Activated T-helper 17 cell treated with anti-CD3 and anti-CD28 coated beads, Interleukin-2, amount 50 U/mL, for 72 hours (primary cell): Measurements from ENCODE around the gene PINK1. TPM values are rescaled to one million over a fixed set of nuclear protein-coding genes. Genes with fewer than 3 reads are reported as not detected.
"Not testable (repeated sequence)": the region's sequence is repeated elsewhere in the genome, so short reads cannot be mapped to it uniquely, and the experiment has no call there.

Experiments
- ATAC-seq: fragments of 150-1000 bp; cut with Tn5 transposase; replicated peaks from 2 replicates; pipeline ENCODE4 v1.10.0; 2021; ENCODE audit warnings: mild to moderate bottlenecking, moderate library complexity
- H3K27ac Mint-ChIP-seq: one replicate; pipeline ENCODE4 v1.8.0; 2022; ENCODE audit warnings: mixed read lengths
- H3K27me3 Mint-ChIP-seq: one replicate; pipeline ENCODE4 v1.8.0; 2022; ENCODE audit warnings: mixed read lengths
- H3K36me3 Mint-ChIP-seq: one replicate; pipeline ENCODE4 v1.8.0; 2022; ENCODE audit warnings: low read depth, mild to moderate bottlenecking, mixed read lengths
- H3K4me1 Mint-ChIP-seq: one replicate; pipeline ENCODE4 v1.8.0; 2022; ENCODE audit warnings: mixed read lengths
- H3K4me3 Mint-ChIP-seq: one replicate; pipeline ENCODE4 v1.8.0; 2022; ENCODE audit warnings: mild to moderate bottlenecking, mixed read lengths
- H3K9me3 Mint-ChIP-seq: one replicate; pipeline ENCODE4 v1.8.0; 2022; ENCODE audit warnings: mixed read lengths
- total RNA-seq, 2 donors: library from RNA; stranded (reverse); gene quantifications; one replicate each; pipeline ENCODE4 v1.2.3, GENCODE V29; 2022

The PINK1 gene
- total RNA-seq, 2 donors from 2014 or later = 4.1 to 4.6 TPM

GRCh38 chr1:20602851-20603450, 30.3 kb upstream of the PINK1 start:
- no peak overlapping the region for H3K4me3 Mint-ChIP-seq

GRCh38 chr1:20603504-20604464, 29.5 kb upstream of the PINK1 start:
- no peak overlapping the region for H3K4me3 Mint-ChIP-seq
- peaks cover 19% of the 10 kb centered on the region for H3K27me3 Mint-ChIP-seq
- H3K9me3 Mint-ChIP-seq = no peaks in the 10 kb centered on the region
- no peak for ATAC-seq
- no peaks in the 10 kb centered on the region for H3K4me1 Mint-ChIP-seq
- no peak overlapping the region for H3K27ac Mint-ChIP-seq
- no peaks in the 10 kb centered on the region for H3K36me3 Mint-ChIP-seq

More at GRCh38 chr1:20602851-20603450, 30.3 kb upstream of the PINK1 start:
- H3K27me3 Mint-ChIP-seq = peaks cover 20% of the 10 kb centered on the region
- ATAC-seq = no peak
- H3K9me3 Mint-ChIP-seq = no peaks in the 10 kb centered on the region
- H3K4me1 Mint-ChIP-seq = no peaks in the 10 kb centered on the region
- H3K36me3 Mint-ChIP-seq = no peaks in the 10 kb centered on the region
- H3K27ac Mint-ChIP-seq = no peak overlapping the region

- H3K27ac Mint-ChIP-seq = no peak overlapping the region
- H3K4me1 Mint-ChIP-seq = no peaks in the 10 kb centered on the region
- no peak overlapping the region for H3K4me3 Mint-ChIP-seq
- H3K27me3 Mint-ChIP-seq = peaks cover 16% of the 10 kb centered on the region
- H3K36me3 Mint-ChIP-seq = no peaks in the 10 kb centered on the region
- no peaks in the 10 kb centered on the region for H3K9me3 Mint-ChIP-seq
- ATAC-seq = no peak
Measured at GRCh38 chr1:20604678-20605077, 28.6 kb upstream of the PINK1 start.

- H3K27ac Mint-ChIP-seq, ATAC-seq, H3K36me3 Mint-ChIP-seq, H3K9me3 Mint-ChIP-seq, H3K4me1 Mint-ChIP-seq, H3K4me3 Mint-ChIP-seq: not testable (repeated sequence)
- H3K27me3 Mint-ChIP-seq = peaks cover 19% of the 10 kb centered on the region
Measured at GRCh38 chr1:20606801-20607570, 26.3 kb upstream of the PINK1 start.

- no peak overlapping the region for H3K27ac Mint-ChIP-seq
Measured at GRCh38 chr1:20609541-20609940, 23.7 kb upstream of the PINK1 start.

GRCh38 chr1:20610970-20611369, 22.3 kb upstream of the PINK1 start:
- Mint-ChIP-seq H3K4me3 (no peak overlapping the region), H3K36me3 (no peaks in the 10 kb centered on the region), H3K9me3 (no peaks in the 10 kb centered on the region), H3K27ac (no peak overlapping the region), H3K27me3 (peaks cover 13% of the 10 kb centered on the region), H3K4me1 (no peaks in the 10 kb centered on the region)
- no peak for ATAC-seq

More at GRCh38 chr1:20609541-20609940, 23.7 kb upstream of the PINK1 start:
- no peak for ATAC-seq
- Mint-ChIP-seq H3K4me1 (no peaks in the 10 kb centered on the region), H3K36me3 (no peaks in the 10 kb centered on the region), H3K4me3 (no peak overlapping the region), H3K9me3 (no peaks in the 10 kb centered on the region), H3K27me3 (peaks cover 19% of the 10 kb centered on the region)

GRCh38 chr1:20611652-20612051, 21.6 kb upstream of the PINK1 start:
- Mint-ChIP-seq H3K4me3 (no peak overlapping the region), H3K4me1 (no peaks in the 10 kb centered on the region), H3K27me3 (peaks cover 13% of the 10 kb centered on the region), H3K36me3 (no peaks in the 10 kb centered on the region), H3K27ac (no peak overlapping the region), H3K9me3 (no peaks in the 10 kb centered on the region)
- no peak for ATAC-seq

GRCh38 chr1:20612221-20612746, 21.0 kb upstream of the PINK1 start:
- ATAC-seq = no peak
- Mint-ChIP-seq H3K9me3 (no peaks in the 10 kb centered on the region), H3K36me3 (no peaks in the 10 kb centered on the region)

GRCh38 chr1:20614131-20614579, 19.1 kb upstream of the PINK1 start:
- no peak overlapping the region for H3K4me3 Mint-ChIP-seq

More at GRCh38 chr1:20612221-20612746, 21.0 kb upstream of the PINK1 start:
- H3K4me3 Mint-ChIP-seq = no peak overlapping the region
- no peaks in the 10 kb centered on the region for H3K4me1 Mint-ChIP-seq
- H3K27me3 Mint-ChIP-seq = peaks cover 16% of the 10 kb centered on the region
- H3K27ac Mint-ChIP-seq = no peak overlapping the region

GRCh38 chr1:20615946-20616846, 17.1 kb upstream of the PINK1 start:
- no peaks in the 10 kb centered on the region for H3K36me3 Mint-ChIP-seq
- H3K4me3 Mint-ChIP-seq = no peak overlapping the region
- no peak for ATAC-seq
- H3K27ac Mint-ChIP-seq = no peak overlapping the region
- no peaks in the 10 kb centered on the region for H3K9me3 Mint-ChIP-seq
- no peaks in the 10 kb centered on the region for H3K4me1 Mint-ChIP-seq
- H3K27me3 Mint-ChIP-seq = peaks cover 16% of the 10 kb centered on the region

More at GRCh38 chr1:20614131-20614579, 19.1 kb upstream of the PINK1 start:
- Mint-ChIP-seq H3K4me1 (no peaks in the 10 kb centered on the region), H3K9me3 (no peaks in the 10 kb centered on the region), H3K27me3 (peaks cover 14% of the 10 kb centered on the region), H3K36me3 (no peaks in the 10 kb centered on the region), H3K27ac (no peak overlapping the region)
- ATAC-seq = no peak

GRCh38 chr1:20616847-20617487, 16.3 kb upstream of the PINK1 start:
- H3K27ac Mint-ChIP-seq = no peak overlapping the region
- no peaks in the 10 kb centered on the region for H3K4me1 Mint-ChIP-seq
- H3K27me3 Mint-ChIP-seq = peaks cover 16% of the 10 kb centered on the region
- H3K36me3 Mint-ChIP-seq = no peaks in the 10 kb centered on the region
- no peaks in the 10 kb centered on the region for H3K9me3 Mint-ChIP-seq
- ATAC-seq = no peak
- H3K4me3 Mint-ChIP-seq = no peak overlapping the region

- Mint-ChIP-seq H3K9me3 (no peaks in the 10 kb centered on the region), H3K36me3 (no peaks in the 10 kb centered on the region), H3K4me1 (no peaks in the 10 kb centered on the region), H3K27me3 (peaks cover 16% of the 10 kb centered on the region), H3K4me3 (no peak overlapping the region), H3K27ac (no peak overlapping the region)
- no peak for ATAC-seq
Measured at GRCh38 chr1:20618550-20618949, 14.7 kb upstream of the PINK1 start.

- Mint-ChIP-seq H3K9me3 (no peaks in the 10 kb centered on the region), H3K27me3 (peaks cover 16% of the 10 kb centered on the region)
Measured at GRCh38 chr1:20619999-20620398, 13.3 kb upstream of the PINK1 start.

More at GRCh38 chr1:20619999-20620398, 13.3 kb upstream of the PINK1 start:
- no peak for ATAC-seq
- Mint-ChIP-seq H3K4me3 (no peak overlapping the region), H3K27ac (no peak overlapping the region), H3K36me3 (no peaks in the 10 kb centered on the region), H3K4me1 (no peaks in the 10 kb centered on the region)
